SK-N-SH treated with all-trans-retinoic acid at 6 μM for 48 hours (cell line): ENCODE measurements around the gene SRMS.

Experiments used
- ATAC-seq: fragments of 200-7000 bp; cut with Tn5 transposase; 3 replicates; pipeline ENCODE4 v1.9.1; 2020; ENCODE audit warnings: mild to moderate bottlenecking, moderate library complexity
- ARNTL ChIP-seq: fragments of 450-650 bp; formaldehyde crosslinking; IDR thresholded peaks from 2 replicates; pipeline ENCODE4 v1.5.0; 2020; ENCODE audit warnings: low read depth, mild to moderate bottlenecking, moderate library complexity, borderline replicate concordance
- BACH2 ChIP-seq: fragments of 250-450 bp; sonication (Bioruptor Pico); IDR thresholded peaks from 2 replicates; pipeline ENCODE4 v1.9.0; 2021; ENCODE audit warnings: mild to moderate bottlenecking, borderline replicate concordance
- CSDC2 ChIP-seq: fragments of 250-450 bp; sonication (Bioruptor Pico); IDR thresholded peaks from 2 replicates; pipeline ENCODE4 v1.5.0; 2020; ENCODE audit warnings: mild to moderate bottlenecking, moderate library complexity
- ESRRG ChIP-seq: fragments of 250-450 bp; sonication (Bioruptor Pico); IDR thresholded peaks from 2 replicates; pipeline ENCODE4 v1.6.1; 2021; ENCODE audit warnings: mild to moderate bottlenecking
- GLIS3 ChIP-seq: fragments of 250-450 bp; sonication (Bioruptor Pico); IDR thresholded peaks from 2 replicates; pipeline ENCODE4 v1.5.0; 2020; ENCODE audit warnings: mild to moderate bottlenecking, moderate library complexity
- ISL1 ChIP-seq: fragments of 250-450 bp; sonication (Bioruptor Pico); IDR thresholded peaks from 2 replicates; pipeline ENCODE4 v2.1.2; 2022; ENCODE audit warnings: mild to moderate bottlenecking, moderate library complexity
- OSR1 ChIP-seq: fragments of 250-450 bp; sonication (Bioruptor Pico); IDR thresholded peaks from 2 replicates; pipeline ENCODE4 v1.8.0; 2022; ENCODE audit warnings: moderate library complexity, mild to moderate bottlenecking, inconsistent platforms
- POU6F1 ChIP-seq: fragments of 250-450 bp; sonication (Bioruptor Pico); IDR thresholded peaks from 2 replicates; pipeline ENCODE4 v1.8.0; 2021; ENCODE audit warnings: low read depth, mild to moderate bottlenecking, moderate library complexity, borderline replicate concordance
- PPARA ChIP-seq: fragments of 250-450 bp; sonication (Bioruptor Pico); IDR thresholded peaks from 2 replicates; pipeline ENCODE4 v1.5.0; 2020; ENCODE audit warnings: mild to moderate bottlenecking, borderline replicate concordance
- RARB ChIP-seq: fragments of 250-450 bp; sonication (Bioruptor Pico); IDR thresholded peaks from 2 replicates; pipeline ENCODE4 v1.8.0; 2021; ENCODE audit warnings: mild to moderate bottlenecking, moderate library complexity
- SNAI2 ChIP-seq: fragments of 250-450 bp; sonication (Bioruptor Pico); IDR thresholded peaks from 2 replicates; pipeline ENCODE4 v1.5.0; 2020; ENCODE audit warnings: mild to moderate bottlenecking, moderate library complexity
- TCF4 ChIP-seq: fragments of 250-450 bp; sonication (Bioruptor Pico); IDR thresholded peaks from 2 replicates; pipeline ENCODE4 v1.8.0; 2021; ENCODE audit warnings: mild to moderate bottlenecking, moderate library complexity, borderline replicate concordance
- TOX ChIP-seq: fragments of 250-450 bp; sonication (Bioruptor Pico); IDR thresholded peaks from 2 replicates; pipeline ENCODE4 v1.8.0; 2021; ENCODE audit warnings: mild to moderate bottlenecking, moderate library complexity, borderline replicate concordance
- TSHZ2 ChIP-seq: fragments of 250-450 bp; sonication (Bioruptor Pico); IDR thresholded peaks from 2 replicates; pipeline ENCODE4 v1.5.0; 2020; ENCODE audit warnings: mild to moderate bottlenecking, moderate library complexity
- ZC3H10 ChIP-seq: fragments of 250-450 bp; sonication (Bioruptor Pico); IDR thresholded peaks from 2 replicates; pipeline ENCODE4 v1.5.1; 2021; ENCODE audit warnings: mild to moderate bottlenecking, moderate library complexity
- ZFP3 ChIP-seq: fragments of 250-450 bp; sonication (Bioruptor Pico); IDR thresholded peaks from 2 replicates; pipeline ENCODE4 v1.5.0; 2020; ENCODE audit warnings: mild to moderate bottlenecking, moderate library complexity
- ZFP30 ChIP-seq: fragments of 450-650 bp; formaldehyde crosslinking; IDR thresholded peaks from 2 replicates; pipeline ENCODE4 v1.5.0; 2022; ENCODE audit warnings: mild to moderate bottlenecking, moderate library complexity
- ZNF565 ChIP-seq: fragments of 450-650 bp; formaldehyde crosslinking; conservative IDR thresholded peaks from 2 replicates; pipeline ENCODE4 v1.5.0; 2020; ENCODE audit warnings: low read depth, mild to moderate bottlenecking, moderate library complexity
- ZNF70 ChIP-seq: fragments of 450-650 bp; formaldehyde crosslinking; IDR thresholded peaks from 2 replicates; pipeline ENCODE4 v1.5.0; 2020; ENCODE audit warnings: mild to moderate bottlenecking, moderate library complexity
- ZNF8 ChIP-seq: fragments of 450-650 bp; formaldehyde crosslinking; IDR thresholded peaks from 2 replicates; pipeline ENCODE4 v1.5.0; 2020; ENCODE audit warnings: mild to moderate bottlenecking, moderate library complexity
- TF ChIP-seq, protein P1 (sequence below): fragments of 250-450 bp; sonication (Bioruptor Pico); IDR thresholded peaks from 2 replicates; pipeline ENCODE4 v1.5.1; 2020; ENCODE audit warnings: low read depth, mild to moderate bottlenecking, moderate library complexity

The SRMS gene

DNA sequence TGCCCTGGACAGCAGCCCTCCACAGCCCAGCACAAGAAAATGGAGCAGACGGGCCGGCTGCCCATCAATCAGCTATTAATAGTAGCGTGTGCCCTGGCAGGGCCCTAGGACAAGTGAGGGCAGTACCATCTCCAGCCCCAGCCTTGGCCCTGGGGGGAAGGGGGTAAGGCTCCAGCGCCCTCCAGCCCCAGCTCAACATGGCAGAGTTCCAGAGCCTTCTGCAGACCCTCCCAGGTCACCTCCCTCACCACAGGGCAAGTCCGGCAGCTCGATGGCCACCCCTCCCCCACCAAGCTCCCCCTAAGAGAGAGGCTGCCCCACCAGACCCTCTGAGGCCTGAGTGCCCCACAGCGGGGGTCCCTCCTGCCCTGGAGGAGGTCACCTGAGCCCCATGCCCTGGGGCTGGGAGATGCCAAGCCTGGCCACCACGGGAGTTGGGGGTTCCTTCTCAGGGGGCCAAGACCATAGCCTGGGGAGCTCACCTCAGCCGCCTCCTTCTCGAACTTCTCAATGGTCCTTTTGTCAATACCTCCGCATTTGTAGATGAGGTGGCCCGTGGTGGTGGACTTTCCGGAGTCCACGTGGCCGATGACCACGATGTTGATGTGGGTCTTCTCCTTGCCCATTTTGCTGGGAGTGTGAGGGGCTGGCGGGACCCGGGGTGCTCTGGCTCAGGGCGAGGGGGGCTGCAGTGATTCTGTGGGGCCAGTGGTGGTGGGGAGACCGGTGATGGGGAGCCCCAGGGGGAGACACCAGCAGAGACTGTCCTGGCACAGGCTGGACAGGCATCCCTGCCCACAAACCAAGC lies 50.2 kb downstream of the SRMS start:
- TF ChIP-seq ZFP30 (CRISPR knock-in tag) = no peak
- TF ChIP-seq ZFP3 (CRISPR knock-in tag) = no peak
- ATAC-seq = peak; percentile 11; the same call in 2 of the 3 replicates

DNA sequence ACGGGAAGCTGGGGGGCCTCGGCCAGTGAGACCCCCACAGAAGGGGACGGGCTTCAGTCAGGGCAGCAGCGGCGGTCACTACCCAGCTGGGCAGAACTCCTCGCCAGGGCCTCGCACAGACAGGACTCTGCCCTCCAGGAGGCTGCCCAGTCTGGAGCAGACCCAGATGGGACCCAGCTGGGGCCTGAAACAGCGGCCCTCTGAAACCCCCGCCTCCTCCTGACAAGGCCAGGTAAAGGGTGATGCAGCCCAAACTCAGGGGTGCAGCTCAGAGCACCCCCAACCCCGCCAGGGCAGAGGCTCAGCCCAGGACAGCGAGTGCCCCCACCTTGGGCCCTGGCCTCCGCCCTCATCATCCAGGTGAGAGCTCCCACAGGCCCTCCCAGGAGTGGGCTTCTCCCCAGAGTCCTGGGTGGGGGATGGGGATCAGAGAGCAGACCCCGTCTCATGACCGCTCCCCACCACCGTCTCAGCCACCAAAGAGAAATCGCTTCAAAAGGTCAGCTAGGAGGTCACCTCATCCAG lies 50.9 kb downstream of the SRMS start:
- TF ChIP-seq TCF4 (CRISPR knock-in tag) = no peak
- TF ChIP-seq, all 23 proteins: peak for 0
- ATAC-seq = peak; percentile 36

DNA sequence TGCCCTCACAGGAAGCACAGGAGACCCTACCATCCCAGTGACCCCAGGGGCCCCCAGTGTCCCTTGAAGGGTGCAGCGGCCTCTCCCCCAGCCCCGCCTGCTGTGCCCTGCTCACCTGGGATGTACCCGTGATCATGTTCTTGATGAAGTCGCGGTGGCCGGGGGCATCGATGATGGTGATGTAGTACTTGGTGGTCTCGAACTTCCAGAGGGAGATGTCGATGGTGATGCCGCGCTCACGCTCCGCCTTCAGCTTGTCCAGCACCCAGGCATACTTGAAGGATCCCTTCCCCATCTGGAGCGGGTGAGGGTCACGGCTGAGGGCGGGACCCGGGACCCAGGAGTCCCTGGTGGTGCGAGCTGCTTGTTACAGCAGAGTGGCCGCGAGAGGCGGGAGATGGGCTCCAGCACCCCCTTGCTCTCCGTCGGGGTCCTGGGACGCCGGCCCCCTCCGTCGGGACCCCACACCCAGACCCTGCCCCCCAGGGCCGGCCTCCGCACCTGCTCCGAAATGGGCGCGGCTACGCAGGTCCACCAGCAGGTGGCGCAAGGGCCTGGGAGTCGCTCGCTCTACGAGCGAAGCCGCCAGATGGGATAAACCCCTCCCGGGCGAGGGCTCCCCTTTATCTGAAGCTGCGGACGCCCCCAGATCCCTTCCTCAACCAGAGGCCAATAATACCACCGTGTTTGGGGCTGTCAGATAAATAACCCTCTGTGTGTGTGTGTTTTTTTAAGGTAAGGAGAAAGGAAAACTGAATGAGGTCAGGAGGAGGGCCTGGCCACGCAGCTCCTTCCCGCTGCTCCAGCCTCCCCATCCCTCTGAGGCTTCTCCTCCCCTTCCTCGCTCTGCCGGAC lies 51.6 kb downstream of the SRMS start:
- ATAC-seq = peak; percentile 68
- TF ChIP-seq SNAI2 (CRISPR knock-in tag) = no peak

DNA sequence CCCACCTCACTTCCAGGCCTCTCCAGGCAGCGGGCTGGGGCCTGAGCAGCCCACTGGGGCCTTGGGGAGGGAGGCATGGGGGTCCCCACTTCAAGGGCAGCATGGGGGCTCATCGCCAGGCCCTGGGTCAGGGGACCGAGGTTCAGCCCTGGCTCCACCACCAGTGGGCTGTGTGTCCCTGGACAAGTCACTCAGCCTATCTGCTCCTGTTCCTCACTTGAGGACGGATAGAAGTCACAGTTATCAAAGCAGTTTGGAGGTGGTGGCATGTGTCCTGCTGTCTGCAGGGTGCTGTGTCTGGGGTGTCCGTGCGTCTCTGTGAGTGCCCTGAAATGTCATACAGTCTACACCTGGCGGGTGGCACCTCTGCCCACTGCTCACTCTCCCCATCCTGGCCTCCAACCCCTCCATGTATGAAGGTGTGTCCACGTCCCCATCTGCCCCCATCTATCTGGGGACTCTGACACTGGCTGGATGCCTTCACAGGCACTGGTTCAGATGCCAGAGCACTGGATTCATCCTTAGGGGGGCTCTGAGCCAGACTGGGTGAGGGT lies 52.3 kb downstream of the SRMS start:
- no peak for ATAC-seq
- TF ChIP-seq ZFP3 (CRISPR knock-in tag) = no peak
- no peak for TF ChIP-seq BACH2
- TF ChIP-seq ZNF8 (CRISPR knock-in tag) = no peak
- no peak for TF ChIP-seq TCF4 (CRISPR knock-in tag)
- TF ChIP-seq CSDC2 = no peak
- no peak for TF ChIP-seq ZC3H10
- TF ChIP-seq TOX = no peak
- no peak for TF ChIP-seq GLIS3 (CRISPR knock-in tag)
- no peak for TF ChIP-seq SNAI2 (CRISPR knock-in tag)
- no peak for TF ChIP-seq ZNF70 (CRISPR knock-in tag)
- no peak for TF ChIP-seq PPARA (CRISPR knock-in tag)
- TF ChIP-seq ZFP30 (CRISPR knock-in tag) = no peak
- TF ChIP-seq POU6F1 (CRISPR knock-in tag) = no peak
- no peak for TF ChIP-seq ARNTL (CRISPR knock-in tag)

DNA sequence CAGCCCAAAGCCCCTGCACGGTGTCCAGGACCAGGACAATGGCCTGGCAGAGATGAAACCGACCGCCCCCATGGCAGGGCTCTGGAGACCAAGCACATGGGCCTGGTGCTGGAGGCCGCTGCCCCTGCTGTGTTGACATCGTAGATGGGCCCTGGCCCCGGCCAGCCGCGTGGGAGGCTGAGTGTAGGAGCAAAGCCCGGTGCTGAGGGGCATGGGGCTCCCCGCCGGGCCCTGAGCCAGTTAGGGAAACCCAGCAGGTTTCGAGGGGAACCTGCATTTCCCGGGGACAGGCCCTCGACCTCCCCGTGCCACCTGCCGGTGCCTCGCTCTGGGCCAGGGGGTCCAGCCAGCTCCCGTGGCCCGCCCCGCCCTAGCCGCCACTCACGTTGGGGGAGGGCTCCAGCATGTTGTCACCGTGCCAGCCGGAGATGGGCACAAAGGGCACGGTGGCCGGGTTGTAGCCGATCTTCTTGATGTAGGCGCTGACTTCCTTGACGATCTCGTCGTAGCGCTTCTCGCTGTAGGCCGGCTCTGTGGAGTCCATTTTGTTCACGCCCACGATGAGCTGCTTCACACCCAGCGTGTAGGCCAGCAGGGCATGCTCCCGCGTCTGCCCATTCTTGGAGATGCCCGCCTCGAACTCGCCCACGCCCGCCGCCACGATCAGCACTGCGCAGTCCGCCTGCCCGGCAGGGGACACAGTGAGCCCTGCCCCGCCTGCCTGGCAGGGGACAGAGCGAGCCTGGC lies 53.0 kb downstream of the SRMS start:
- TF ChIP-seq TSHZ2 (CRISPR knock-in tag) (no peak), ZC3H10 (no peak), ZNF565 (CRISPR knock-in tag) (no peak), OSR1 (no peak), ZFP30 (CRISPR knock-in tag) (no peak), ESRRG (CRISPR knock-in tag) (no peak), SNAI2 (CRISPR knock-in tag) (no peak), RARB (CRISPR knock-in tag) (no peak), TCF4 (CRISPR knock-in tag) (no peak), ISL1 (CRISPR knock-in tag) (no peak), GLIS3 (CRISPR knock-in tag) (no peak)
- TF ChIP-seq, protein P1, sequence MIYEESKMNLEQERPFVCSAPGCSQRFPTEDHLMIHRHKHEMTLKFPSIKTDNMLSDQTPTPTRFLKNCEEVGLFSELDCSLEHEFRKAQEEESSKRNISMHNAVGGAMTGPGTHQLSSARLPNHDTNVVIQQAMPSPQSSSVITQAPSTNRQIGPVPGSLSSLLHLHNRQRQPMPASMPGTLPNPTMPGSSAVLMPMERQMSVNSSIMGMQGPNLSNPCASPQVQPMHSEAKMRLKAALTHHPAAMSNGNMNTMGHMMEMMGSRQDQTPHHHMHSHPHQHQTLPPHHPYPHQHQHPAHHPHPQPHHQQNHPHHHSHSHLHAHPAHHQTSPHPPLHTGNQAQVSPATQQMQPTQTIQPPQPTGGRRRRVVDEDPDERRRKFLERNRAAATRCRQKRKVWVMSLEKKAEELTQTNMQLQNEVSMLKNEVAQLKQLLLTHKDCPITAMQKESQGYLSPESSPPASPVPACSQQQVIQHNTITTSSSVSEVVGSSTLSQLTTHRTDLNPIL = no peak
- TF ChIP-seq, all 23 proteins: peak for 0
- ATAC-seq = no peak
